Stromal cell of bone marrow (primary cell): ENCODE data around the gene DSCAML1.

Experiments
- DNase-seq: peaks from one replicate; pipeline ENCODE4 v3.0.0-alpha.2; 2012; ENCODE audit warnings: low read depth

The DSCAML1 gene

DNA sequence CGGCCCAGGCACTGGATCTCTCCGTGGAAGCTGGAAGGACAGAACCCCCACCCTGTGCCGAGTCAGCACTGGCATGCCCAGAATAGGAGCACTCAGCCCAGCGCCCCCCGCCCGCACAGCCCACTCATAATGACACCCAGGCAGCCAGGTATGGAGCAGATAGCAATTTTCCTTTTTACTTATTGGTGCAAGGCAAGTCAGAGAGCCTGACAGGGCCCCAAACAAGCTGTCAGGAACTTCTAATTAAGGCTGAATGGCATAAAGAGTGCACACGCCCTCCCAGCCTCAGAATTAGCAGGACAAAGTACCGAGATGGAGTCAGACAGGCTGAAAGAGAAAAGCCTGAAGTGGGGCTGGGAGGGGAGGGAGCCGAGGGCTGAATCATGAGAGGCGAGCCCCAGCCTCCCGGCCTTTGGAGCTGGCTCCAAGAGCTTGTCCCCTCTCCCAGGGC is 76.9 kb downstream of the DSCAML1 start:
- no peak for DNase-seq

GRCh38 chr11:117719480-117719879 is 77.5 kb downstream of the DSCAML1 start:
- no peak for DNase-seq

DNA sequence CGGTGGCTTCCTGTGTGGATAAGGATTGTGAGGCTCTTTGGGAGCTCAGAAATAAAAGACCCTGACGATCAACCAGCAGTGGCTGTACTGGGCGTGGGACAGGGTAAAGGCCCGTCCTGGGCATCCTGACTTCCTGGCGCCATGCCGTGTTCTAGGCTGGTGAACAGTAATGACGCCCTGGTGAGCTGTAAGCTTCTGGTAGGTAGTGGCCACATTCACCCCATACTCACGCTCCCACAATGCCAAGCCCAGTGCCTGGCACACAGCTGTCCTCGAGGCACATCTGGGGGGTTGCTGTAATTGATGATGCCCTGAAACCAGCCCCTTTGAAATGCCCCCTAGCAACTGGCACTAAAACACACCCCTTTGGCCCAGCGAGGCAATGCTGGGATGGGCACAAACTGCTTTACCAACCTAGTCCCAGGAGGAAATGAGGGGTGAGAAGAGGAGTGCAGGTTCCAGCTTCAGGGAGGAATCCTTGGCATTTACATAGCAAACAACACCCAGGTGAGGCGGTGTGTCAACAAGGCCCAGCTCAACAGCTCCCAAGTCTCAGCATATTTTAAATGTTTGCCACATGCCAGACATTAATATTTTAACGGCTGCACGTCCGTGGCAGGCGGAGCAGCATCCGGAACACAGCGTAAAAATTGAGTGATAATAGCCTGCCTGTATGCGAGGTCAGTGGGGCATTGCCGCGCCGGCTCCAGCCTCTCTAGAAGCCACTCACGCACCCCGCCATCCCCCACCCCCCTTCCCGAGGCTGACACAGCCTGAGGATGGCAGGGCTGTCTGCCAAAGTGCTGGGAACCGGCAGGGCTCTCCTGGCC is 79.3 kb downstream of the DSCAML1 start:
- DNase-seq = no peak

DNA sequence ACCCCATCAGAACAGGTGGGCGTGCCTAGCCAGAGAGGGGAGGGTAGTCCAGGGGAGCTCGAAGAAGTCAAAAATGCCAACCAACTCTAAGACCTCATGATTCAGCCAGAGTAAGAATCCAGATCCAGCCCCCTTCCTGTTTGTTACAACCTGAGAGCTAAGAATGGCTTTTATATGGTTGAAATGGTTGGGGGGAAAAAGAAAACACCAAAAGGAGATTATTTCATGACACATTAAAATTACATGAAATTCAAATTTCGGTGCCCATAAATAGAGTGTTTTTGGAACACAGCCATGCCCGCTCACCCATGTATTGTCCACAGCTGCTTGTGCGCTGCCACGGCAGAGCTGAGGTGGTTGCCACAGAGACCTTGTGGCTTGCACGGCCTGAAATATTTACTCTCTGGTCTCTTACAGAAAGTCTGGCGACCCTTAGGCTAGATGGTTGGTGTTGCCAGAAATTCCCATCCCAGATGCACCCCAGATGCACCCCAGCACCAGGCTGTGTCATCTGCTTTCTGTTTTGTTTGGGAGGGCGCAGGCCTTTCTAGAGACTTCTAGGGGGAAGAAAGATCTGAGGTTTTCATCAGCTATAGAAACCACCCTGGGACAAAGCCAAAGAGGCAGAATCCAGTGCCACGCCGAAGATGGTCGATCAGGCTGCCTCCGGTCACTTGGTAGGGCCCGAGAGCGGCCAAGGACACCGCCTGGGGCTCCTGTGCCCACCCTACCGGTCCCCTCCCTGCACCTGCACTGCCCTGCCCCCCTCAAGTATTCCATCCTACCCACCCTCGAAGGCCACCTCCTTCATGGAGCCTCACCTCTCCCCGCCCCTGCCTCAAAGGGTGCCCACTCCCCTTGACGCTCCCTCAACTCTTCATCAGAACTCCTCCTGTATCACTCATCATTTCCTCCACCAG is 80.2 kb downstream of the DSCAML1 start:
- no peak for DNase-seq

- no peak for DNase-seq
Observed at GRCh38 chr11:117715801-117716200, 81.2 kb downstream of the DSCAML1 start.

DNA sequence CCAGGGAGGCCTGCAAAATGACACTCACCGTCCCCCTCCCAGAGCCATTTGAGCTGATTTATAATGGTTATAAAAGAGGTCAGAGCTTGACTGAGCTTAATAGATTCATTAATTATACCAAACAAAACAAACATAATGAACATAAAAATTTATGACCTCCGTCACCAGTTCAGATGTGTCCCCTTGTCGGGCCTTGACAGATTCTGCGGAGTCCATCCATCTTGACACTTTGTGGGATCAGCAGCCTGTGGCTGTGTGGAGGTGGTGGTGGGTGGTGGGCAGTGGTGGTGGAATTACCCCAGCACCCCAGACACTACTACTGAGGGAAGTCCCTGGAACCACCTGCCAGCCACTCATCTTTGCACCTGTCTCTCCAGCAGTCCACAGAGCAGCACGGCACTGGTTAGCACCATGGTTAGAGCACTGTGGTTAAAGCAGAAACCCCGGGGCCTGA is 83.5 kb downstream of the DSCAML1 start:
- no peak for DNase-seq

DNA sequence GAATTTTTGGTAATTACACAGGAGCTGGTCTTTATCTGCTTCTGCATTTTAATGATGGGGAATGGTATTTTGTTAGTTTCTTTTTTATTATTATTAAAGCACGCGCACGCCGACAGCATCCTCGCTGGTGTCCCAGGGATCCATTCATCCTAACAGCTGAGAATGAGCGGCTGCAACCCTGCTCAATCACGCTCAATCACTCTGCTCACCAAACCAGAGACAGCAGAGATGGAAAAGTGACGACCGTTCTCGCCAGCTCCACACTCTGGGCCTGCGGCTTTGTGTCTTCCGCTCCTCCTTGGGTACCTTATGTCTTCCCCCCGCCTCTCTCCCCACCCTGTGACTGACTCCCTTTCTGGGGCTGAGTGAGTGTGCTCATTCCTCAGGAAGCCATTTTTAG is 84.5 kb downstream of the DSCAML1 start:
- DNase-seq = no peak

GRCh38 chr11:117711331-117711730 is 85.7 kb downstream of the DSCAML1 start:
- DNase-seq = no peak

DNA sequence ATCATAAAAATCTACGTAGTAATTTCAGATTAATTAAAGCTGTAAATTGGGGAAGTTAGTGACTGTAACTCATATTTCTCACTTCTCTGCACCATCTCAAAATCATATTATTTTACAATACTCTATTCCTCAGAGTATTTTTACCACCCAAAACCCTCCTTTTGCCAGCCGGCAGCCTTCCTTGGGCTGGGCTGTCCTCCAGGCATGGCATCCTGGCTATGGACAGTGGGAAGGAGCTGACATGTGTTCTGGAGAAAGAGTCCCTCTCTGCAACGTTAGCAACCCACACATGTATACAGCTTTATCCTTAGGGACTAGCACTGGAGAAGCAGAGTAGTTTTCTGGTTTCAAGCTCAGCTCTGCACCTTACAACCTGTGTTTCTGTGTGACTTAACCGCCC is 86.8 kb downstream of the DSCAML1 start:
- no peak for DNase-seq

DNA sequence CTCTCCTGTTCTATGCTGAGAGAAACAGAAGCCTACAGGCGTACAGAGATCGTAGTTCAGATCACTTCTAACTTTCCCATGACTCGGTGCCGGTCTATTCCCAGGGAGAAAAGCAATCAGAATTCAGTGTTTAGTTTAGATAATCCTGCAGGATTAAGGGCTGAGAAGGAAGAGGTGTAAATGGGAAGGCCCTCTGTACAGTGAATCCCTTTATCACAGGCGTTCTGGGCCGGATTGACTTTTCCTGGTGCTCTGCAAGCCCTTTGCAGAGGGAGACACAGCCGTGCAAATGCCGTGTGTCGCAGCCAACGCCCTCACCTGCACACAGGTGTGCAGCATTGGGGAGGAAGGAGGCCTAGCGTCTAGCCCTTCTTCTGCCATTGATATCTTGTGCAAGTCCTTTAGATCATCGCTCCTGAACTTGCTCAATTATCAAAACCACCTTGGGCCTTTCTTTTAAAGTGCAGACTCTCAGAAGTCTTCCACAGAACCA is 90.6 kb downstream of the DSCAML1 start:
- DNase-seq = no peak

DNA sequence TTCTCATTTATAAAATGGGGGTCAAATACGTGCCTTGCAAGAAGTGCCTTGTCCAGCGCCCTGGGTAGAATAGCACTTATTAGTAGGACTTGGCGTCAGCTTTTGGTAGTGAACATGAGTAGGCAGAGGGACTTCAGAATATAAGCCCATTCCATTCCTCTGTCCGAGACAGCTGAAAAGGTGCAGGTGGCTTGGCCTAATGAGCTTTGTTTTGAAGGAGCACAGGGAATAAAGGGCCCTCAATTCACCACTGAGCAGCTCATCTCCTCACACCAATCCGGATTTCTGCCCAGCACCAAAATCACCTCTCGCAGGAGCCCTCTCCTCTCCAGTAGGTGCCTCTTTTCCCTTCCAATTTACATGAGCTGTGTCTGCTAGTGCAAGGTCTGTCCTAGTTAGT is 91.2 kb downstream of the DSCAML1 start:
- DNase-seq = no peak

DNA sequence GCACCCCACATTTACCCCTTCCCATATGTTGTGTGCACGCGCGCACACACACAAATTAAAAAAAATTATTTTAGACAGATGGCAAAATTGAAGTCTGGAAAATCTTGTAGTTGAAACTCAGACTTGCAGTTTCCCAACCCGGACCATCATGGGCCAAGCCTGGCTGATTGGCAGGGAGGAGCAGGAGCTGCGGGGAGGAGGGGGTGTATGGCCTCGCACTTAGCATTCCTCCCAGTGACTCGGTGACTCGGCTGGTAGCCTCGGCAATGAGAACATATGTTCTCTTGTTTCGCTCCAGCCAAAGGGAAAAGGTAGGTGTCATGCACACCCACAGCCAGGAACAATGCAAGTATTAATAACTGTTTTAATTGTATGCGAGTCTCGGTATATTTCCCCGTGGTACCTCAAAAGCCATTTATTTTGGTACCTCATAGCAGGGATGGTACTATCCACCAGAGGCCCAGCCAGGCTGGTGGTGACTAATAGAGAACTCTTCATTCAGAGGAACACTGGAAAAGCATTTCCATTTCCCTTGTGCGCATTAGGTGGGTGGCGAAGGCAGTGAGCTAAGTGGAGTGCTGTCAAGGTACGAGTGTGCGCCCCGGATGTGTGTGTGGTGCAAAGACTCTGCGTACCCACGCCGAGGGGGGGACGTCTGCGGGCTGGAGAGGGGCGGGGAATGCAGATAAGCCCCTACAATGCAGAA is 92.5 kb downstream of the DSCAML1 start:
- no peak for DNase-seq

- DNase-seq = no peak
Observed at GRCh38 chr11:117702946-117703598, 93.9 kb downstream of the DSCAML1 start.

- no peak for DNase-seq
Observed at GRCh38 chr11:117701781-117702180, 95.2 kb downstream of the DSCAML1 start.

GRCh38 chr11:117700551-117700950 is 96.5 kb downstream of the DSCAML1 start:
- no peak for DNase-seq

DNA sequence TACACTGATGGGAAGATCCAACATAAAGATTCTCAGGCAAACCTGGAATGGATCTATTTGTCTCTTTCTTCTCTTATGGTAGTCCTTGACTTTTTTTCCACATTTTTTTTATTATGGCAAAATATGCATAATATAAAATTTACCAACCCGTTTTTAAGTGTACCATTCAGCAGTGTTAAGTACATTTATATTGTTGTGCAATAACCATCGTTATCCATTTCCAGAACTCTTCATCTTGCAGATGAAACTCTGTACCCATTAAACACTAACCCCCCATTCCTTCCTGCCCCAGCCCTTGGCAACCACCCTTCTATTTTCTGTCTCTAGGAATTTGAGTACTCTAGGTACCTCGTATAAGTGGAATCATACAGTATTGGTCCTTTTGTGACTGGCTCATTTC is 99.7 kb downstream of the DSCAML1 start:
- no peak for DNase-seq

- no peak for DNase-seq
Observed at GRCh38 chr11:117696540-117696939, 100.5 kb downstream of the DSCAML1 start.

DNA sequence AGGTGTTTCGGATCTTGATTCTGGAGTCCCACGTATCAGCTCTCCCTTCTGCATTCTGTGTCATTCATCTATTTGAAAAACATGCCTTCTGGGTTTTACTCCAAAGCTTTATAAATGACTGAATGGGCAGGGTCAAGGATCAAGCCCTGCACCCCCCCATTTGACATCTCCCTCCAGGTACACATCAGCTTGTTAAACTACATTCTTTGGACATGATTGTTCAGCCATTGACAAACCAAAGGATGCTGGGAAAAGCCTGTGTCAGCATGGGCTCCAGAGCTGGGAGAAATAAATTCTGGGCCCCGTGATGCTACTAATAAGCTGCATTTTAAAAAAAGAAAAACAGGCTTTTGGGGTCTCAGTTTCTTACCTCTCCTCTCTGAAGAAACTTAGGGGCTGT is 103.7 kb downstream of the DSCAML1 start:
- no peak for DNase-seq

DNA sequence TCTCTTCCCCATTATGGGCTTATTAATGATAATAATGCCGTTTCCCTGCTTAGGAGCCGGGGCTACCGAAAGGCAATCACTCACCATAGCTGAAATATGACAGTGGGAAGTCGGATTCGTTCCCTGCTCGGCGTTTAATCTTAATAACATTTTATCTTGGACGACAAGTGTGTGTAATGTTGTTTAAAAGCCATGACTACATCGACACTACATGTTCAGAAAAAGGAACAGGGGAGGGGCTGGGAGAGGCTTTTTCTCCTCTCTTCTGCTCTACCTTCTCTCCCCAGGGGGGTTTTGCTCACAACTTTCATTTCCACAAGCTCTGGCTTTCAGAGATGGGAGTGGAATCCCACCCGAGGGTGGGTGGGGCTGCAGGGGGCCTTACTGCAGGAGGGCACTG is 105.5 kb downstream of the DSCAML1 start:
- DNase-seq = no peak

DNA sequence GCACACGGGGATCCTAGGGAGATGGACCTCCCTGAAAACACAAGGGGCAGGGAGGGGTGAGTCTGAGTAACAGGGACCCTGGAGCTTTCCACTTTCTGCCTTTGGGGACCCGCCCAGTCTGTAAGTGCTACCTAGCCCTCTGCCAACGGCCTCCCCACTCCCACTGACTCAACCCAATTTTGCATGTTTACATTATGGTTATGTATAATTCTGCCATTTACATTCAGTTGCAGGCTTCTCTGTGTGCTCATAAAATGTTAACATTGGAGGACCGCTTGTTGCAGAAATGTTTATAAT is 105.8 kb downstream of the DSCAML1 start:
- no peak for DNase-seq

DNA sequence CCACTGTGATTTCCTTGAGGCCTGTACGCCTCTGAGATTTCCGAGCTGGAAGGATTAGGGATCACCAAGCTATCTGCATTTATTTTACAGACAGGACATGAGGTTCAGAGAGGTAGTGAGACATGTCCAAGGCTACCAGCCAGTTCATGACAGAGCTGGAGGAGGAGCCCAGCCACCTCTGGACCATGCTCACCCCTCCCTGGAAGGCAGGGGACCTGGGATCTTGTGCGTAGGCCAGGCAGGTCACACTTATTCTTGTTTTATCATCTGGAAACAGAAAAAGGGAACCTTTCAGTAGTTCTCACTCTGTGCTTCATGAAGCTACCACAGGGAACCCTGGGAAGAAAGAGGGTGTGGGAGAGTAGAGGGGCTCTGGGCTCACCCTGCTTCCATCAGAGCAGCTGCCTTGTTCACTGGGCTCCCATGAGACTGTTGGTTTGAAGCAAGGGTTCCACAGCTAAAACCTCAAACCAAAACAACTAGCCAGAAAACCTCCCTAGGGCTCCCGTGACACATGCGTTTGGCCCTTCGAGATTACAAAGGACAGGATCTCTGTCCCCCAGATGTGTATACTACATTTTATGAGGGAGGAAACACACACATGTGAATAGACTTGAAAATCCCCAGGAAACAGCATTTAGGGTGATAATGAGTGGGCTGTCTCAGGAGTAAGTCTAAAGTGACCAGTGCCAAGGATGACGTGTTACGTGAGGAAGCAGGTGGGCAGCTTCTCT is 106.4 kb downstream of the DSCAML1 start:
- no peak for DNase-seq
